HepG2 (cell line): ENCODE data around the gene HEXA. TPM values are rescaled to one million over a fixed set of nuclear protein-coding genes. Genes with fewer than 3 reads are reported as not detected.

ENCODE experiments used
- CBX1 ChIP-seq: IDR thresholded peaks from one replicate; pipeline ENCODE4 v1.6.1; 2016; ENCODE audit warnings: antibody characterized with exemption, low read depth
- KLF13 ChIP-seq: sonication (generic); formaldehyde crosslinking; IDR thresholded peaks from 2 replicates; pipeline ENCODE4 v1.4.0; 2020; ENCODE audit warnings: mild to moderate bottlenecking, missing genetic modification reagents
- KLF6 ChIP-seq: IDR thresholded peaks from 2 replicates; pipeline ENCODE4 v1.8.0; 2016; ENCODE audit warnings: missing biosample characterization, missing genetic modification reagents
- NR2F6 ChIP-seq, 2 experiments: IDR thresholded peaks; 2 replicates each; pipeline ENCODE4 v1.6.1; 2016; ENCODE audit warnings: antibody characterized with exemption in 1 of 2, mild to moderate bottlenecking in 1 of 2
- TEF ChIP-seq: sonication (generic); formaldehyde crosslinking; IDR thresholded peaks from 2 replicates; pipeline ENCODE4 v1.5.0; 2020; ENCODE audit warnings: missing genetic modification reagents
- ZNF281 ChIP-seq: sonication (generic); formaldehyde crosslinking; IDR thresholded peaks from 2 replicates; pipeline ENCODE4 v1.4.0; 2020; ENCODE audit warnings: missing genetic modification reagents, borderline replicate concordance
- ZNF382 ChIP-seq: sonication (generic); formaldehyde crosslinking; IDR thresholded peaks from 2 replicates; pipeline ENCODE4 v1.5.0; 2020; ENCODE audit warnings: missing genetic modification reagents, mild to moderate bottlenecking, borderline replicate concordance
- ZNF44 ChIP-seq: sonication (generic); formaldehyde crosslinking; IDR thresholded peaks from 2 replicates; pipeline ENCODE4 v1.5.1; 2020; ENCODE audit warnings: mild to moderate bottlenecking, missing genetic modification reagents
- ZNF558 ChIP-seq: sonication (generic); formaldehyde crosslinking; IDR thresholded peaks from 2 replicates; pipeline ENCODE4 v1.9.0; 2022; ENCODE audit warnings: mild to moderate bottlenecking, missing genetic modification reagents, borderline replicate concordance
- ZNF609 ChIP-seq: sonication (generic); formaldehyde crosslinking; IDR thresholded peaks from 2 replicates; pipeline ENCODE4 v1.4.0; 2020; ENCODE audit warnings: mild to moderate bottlenecking, missing genetic modification reagents, borderline replicate concordance
- ZNF646 ChIP-seq: sonication (generic); formaldehyde crosslinking; IDR thresholded peaks from 2 replicates; pipeline ENCODE4 v1.9.0; 2021; ENCODE audit warnings: mild to moderate bottlenecking, missing genetic modification reagents
- polyA plus RNA-seq, 8 experiments: library from polyadenylated mRNA; depleted of rRNA in 3 of 8; stranded (reverse) in 7 of 8; unstranded in 1 of 8; fragments of >200 nt; fragmentation: Illumina TruSeq in 4 of 8; extraction: Trizol in 4 of 8; gene quantifications; 2 replicates each; pipeline versions ENCODE4 v1.2.1 to v1.2.3, GENCODE V29; 2011 to 2016; ENCODE audit warnings: low read depth in 4 of 8, missing spikeins in 1 of 8, mixed read lengths in 1 of 8; ENCODE audit not compliant: insufficient read depth in 1 of 8
- total RNA-seq, 5 experiments: library from RNA; depleted of rRNA; stranded (reverse); fragments of >200 nt; fragmentation: Illumina TruSeq; extraction: Trizol; gene quantifications; 2 replicates each; pipeline ENCODE4 v1.2.3, GENCODE V29; 2016; ENCODE audit warnings: low read depth in 1 of 5

HEXA gene
- total and polyA plus RNA-seq, 2 of the 13 experiments (the other 11 are each of a cell fraction or from before 2014, with no cell fraction given) = 106 to 219 TPM

- TF ChIP-seq ZNF609 (CRISPR knock-in tag) (no peak), ZNF558 (CRISPR knock-in tag) (no peak), KLF6 (no peak), ZNF382 (CRISPR knock-in tag) (no peak), TEF (CRISPR knock-in tag) (no peak), ZNF281 (no peak), KLF13 (CRISPR knock-in tag) (no peak), ZNF646 (CRISPR knock-in tag) (no peak), NR2F6 (IDR thresholded peaks at IDR 0.05) (no peak), NR2F6 (CRISPR knock-in tag; IDR thresholded peaks at IDR 0.05) (no peak), CBX1 (no peak), ZNF44 (CRISPR knock-in tag) (no peak)
Measured at GRCh38 chr15:72323752-72324151, 52.1 kb downstream of the HEXA start (continued).
